HFFc6 (cell line): ENCODE data around the gene PUS7L. TPM values are rescaled to one million over a fixed set of nuclear protein-coding genes. Genes with fewer than 3 reads are reported as not detected.
"Not testable (repeated sequence)": the region's sequence is repeated elsewhere in the genome, so short reads cannot be mapped to it uniquely, and the experiment has no call there.

ENCODE experiments used
- DNase-seq: peaks from one replicate; pipeline ENCODE4 v3.0.0-alpha.2; 2018
- H3K27ac Mint-ChIP-seq: 2 replicates; pipeline ENCODE4 v1.8.0; 2020; ENCODE audit warnings: mild to moderate bottlenecking, mixed read lengths
- H3K27me3 Mint-ChIP-seq: 2 replicates; pipeline ENCODE4 v1.8.0; 2021; ENCODE audit warnings: mild to moderate bottlenecking, moderate library complexity, mixed read lengths; ENCODE audit not compliant: insufficient read depth
- H3K36me3 Mint-ChIP-seq: 2 replicates; pipeline ENCODE4 v1.8.0; 2021; ENCODE audit warnings: low read depth, mixed read lengths
- H3K4me1 Mint-ChIP-seq: 2 replicates; pipeline ENCODE4 v1.8.0; 2020; ENCODE audit warnings: low read depth, mixed read lengths
- H3K4me3 Mint-ChIP-seq: 2 replicates; pipeline ENCODE4 v1.8.0; 2020; ENCODE audit warnings: mild to moderate bottlenecking, moderate library complexity, mixed read lengths
- H3K9me3 Mint-ChIP-seq: 2 replicates; pipeline ENCODE4 v1.8.0; 2020; ENCODE audit warnings: mild to moderate bottlenecking, mixed read lengths
- total RNA-seq, 6 experiments: library from RNA; stranded (reverse); fragmentation: NEBNext Ultra II Directional; extraction: Animal tissue kit (Norgen Biotek cat#: 25700); gene quantifications; 2 replicates in 1 of 6; 3 replicates in 5 of 6; pipeline ENCODE4 v1.2.3, GENCODE V29; 2021
- TF ChIP-seq, protein P1 (sequence below): fragments of 200-600 bp; sonication (generic); IDR thresholded peaks from 2 replicates; pipeline ENCODE4 v1.5.0; 2021; ENCODE audit warnings: antibody characterized with exemption, mild to moderate bottlenecking

PUS7L gene
- total RNA-seq, 6 experiments from 2014 or later = 14.3 to 22.6 (median 17.2) TPM

- H3K9me3 Mint-ChIP-seq = no peaks in the 10 kb centered on the region
- H3K4me3 Mint-ChIP-seq = no peak overlapping the region
- H3K27ac Mint-ChIP-seq = no peak overlapping the region
- H3K36me3 Mint-ChIP-seq = 0 out of 2 replicates have a peak, but pooled peaks cover 5% of the 10 kb centered on the region
- TF ChIP-seq, protein P1, sequence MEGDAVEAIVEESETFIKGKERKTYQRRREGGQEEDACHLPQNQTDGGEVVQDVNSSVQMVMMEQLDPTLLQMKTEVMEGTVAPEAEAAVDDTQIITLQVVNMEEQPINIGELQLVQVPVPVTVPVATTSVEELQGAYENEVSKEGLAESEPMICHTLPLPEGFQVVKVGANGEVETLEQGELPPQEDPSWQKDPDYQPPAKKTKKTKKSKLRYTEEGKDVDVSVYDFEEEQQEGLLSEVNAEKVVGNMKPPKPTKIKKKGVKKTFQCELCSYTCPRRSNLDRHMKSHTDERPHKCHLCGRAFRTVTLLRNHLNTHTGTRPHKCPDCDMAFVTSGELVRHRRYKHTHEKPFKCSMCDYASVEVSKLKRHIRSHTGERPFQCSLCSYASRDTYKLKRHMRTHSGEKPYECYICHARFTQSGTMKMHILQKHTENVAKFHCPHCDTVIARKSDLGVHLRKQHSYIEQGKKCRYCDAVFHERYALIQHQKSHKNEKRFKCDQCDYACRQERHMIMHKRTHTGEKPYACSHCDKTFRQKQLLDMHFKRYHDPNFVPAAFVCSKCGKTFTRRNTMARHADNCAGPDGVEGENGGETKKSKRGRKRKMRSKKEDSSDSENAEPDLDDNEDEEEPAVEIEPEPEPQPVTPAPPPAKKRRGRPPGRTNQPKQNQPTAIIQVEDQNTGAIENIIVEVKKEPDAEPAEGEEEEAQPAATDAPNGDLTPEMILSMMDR = no peak
- H3K4me1 Mint-ChIP-seq = peaks cover 8% of the 10 kb centered on the region; the same call in 1 of the 2 replicates
- H3K27me3 Mint-ChIP-seq = no peaks in the 10 kb centered on the region
- DNase-seq = no peak
Measured at GRCh38 chr12:43722621-43723020, 36.0 kb downstream of the PUS7L start.

DNA sequence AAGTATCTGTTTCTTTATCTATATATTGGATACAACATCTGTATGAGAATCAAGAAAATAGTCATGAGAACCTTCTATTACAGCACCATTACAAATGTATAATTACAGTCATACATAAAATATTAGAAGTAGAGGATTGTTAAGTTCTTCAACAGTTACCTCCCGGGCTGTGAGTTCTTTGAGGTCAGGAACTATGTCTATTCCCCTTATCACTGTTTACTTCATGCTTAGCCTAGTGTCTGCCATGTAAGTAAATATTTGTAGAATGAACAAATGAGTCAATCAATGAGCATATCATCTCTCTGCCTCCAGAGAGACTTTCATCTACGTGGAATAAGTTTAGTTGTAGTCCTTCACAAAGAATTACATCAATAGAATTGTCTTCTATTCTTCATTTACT is 47.2 kb downstream of the PUS7L start:
- no peaks in the 10 kb centered on the region for H3K4me1 Mint-ChIP-seq
- DNase-seq = no peak
- TF ChIP-seq, protein P1 = no peak

GRCh38 chr12:43703772-43704171 is 54.8 kb downstream of the PUS7L start:
- H3K9me3 Mint-ChIP-seq, H3K4me3 Mint-ChIP-seq, H3K36me3 Mint-ChIP-seq, H3K27ac Mint-ChIP-seq, H3K4me1 Mint-ChIP-seq, H3K27me3 Mint-ChIP-seq, DNase-seq: not testable (repeated sequence)

More for the DNA sequence above, 47.2 kb downstream of the PUS7L start:
- H3K36me3 Mint-ChIP-seq = no peaks in the 10 kb centered on the region
- H3K27me3 Mint-ChIP-seq = peaks cover 4% of the 10 kb centered on the region
- H3K4me3 Mint-ChIP-seq = no peak overlapping the region
- no peak overlapping the region for H3K27ac Mint-ChIP-seq
- peaks cover 4% of the 10 kb centered on the region; the same call in 1 of the 2 replicates for H3K9me3 Mint-ChIP-seq

- H3K27me3 Mint-ChIP-seq, H3K9me3 Mint-ChIP-seq, H3K27ac Mint-ChIP-seq, H3K36me3 Mint-ChIP-seq, DNase-seq, H3K4me3 Mint-ChIP-seq, H3K4me1 Mint-ChIP-seq: not testable (repeated sequence)
Measured at GRCh38 chr12:43701194-43701593, 57.4 kb downstream of the PUS7L start.

DNA sequence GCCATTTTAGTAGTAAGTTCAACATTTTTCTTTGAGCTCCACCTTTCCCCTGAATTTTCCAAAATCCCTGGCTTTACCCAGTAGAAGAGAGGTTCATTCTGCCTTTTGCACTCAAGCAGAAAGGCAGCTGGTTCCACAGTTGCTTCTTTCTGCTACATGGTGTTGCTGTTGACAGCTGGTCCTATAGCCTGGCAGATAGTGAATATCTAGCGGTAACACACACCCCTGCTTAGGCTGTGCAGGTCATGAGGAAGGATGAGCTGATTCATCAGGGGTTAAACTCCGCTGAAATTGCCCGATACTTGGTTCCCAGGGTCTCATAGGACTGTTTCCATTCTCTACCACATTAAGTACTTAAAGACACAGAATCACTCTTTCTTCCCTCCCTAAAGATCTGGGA is 62.4 kb downstream of the PUS7L start:
- DNase-seq = no peak
- H3K27ac Mint-ChIP-seq = no peak overlapping the region
- no peak overlapping the region for H3K4me3 Mint-ChIP-seq
- peaks cover 8% of the 10 kb centered on the region for H3K4me1 Mint-ChIP-seq
- no peaks in the 10 kb centered on the region for H3K36me3 Mint-ChIP-seq
- TF ChIP-seq, protein P1 = no peak
- peaks cover 7% of the 10 kb centered on the region for H3K27me3 Mint-ChIP-seq
- H3K9me3 Mint-ChIP-seq = no peaks in the 10 kb centered on the region

- no peak for DNase-seq
- TF ChIP-seq, protein P1 = no peak
- H3K27ac Mint-ChIP-seq = no peak overlapping the region
- H3K36me3 Mint-ChIP-seq = no peaks in the 10 kb centered on the region
- no peak overlapping the region for H3K4me3 Mint-ChIP-seq
- no peaks in the 10 kb centered on the region for H3K9me3 Mint-ChIP-seq
- peaks cover 5% of the 10 kb centered on the region for H3K27me3 Mint-ChIP-seq
- H3K4me1 Mint-ChIP-seq = peaks cover 8% of the 10 kb centered on the region
Measured at GRCh38 chr12:43694879-43695278, 63.7 kb downstream of the PUS7L start.

- TF ChIP-seq, protein P1 = no peak
- Mint-ChIP-seq H3K4me3 (no peak overlapping the region), H3K27me3 (peaks cover 5% of the 10 kb centered on the region; the same call in 1 of the 2 replicates), H3K27ac (no peak overlapping the region), H3K36me3 (no peaks in the 10 kb centered on the region), H3K9me3 (no peaks in the 10 kb centered on the region), H3K4me1 (peaks cover 8% of the 10 kb centered on the region)
- no peak for DNase-seq
Measured at GRCh38 chr12:43692064-43692463, 66.5 kb downstream of the PUS7L start.

GRCh38 chr12:43685491-43685890 is 73.1 kb downstream of the PUS7L start:
- not testable (repeated sequence) for DNase-seq, H3K9me3 Mint-ChIP-seq, H3K27me3 Mint-ChIP-seq, H3K4me3 Mint-ChIP-seq, H3K4me1 Mint-ChIP-seq, H3K36me3 Mint-ChIP-seq, H3K27ac Mint-ChIP-seq
